Islet of Langerhans (tissue), 1 donor: ENCODE data around the gene PUS7.
"Not testable (repeated sequence)": the region's sequence is repeated elsewhere in the genome, so short reads cannot be mapped to it uniquely, and the experiment has no call there.

Source experiments
- FAIRE-seq: peaks from one replicate; lab custom pipeline; 2011; peaks lifted over from hg19 to GRCh38; lab: Jason Lieb, UNC

Gene PUS7

GRCh38 chr7:105521717-105522463 is at the start of gene PUS7:
Gene PUS7, minus strand, starts transcription at chr7:105522271. Its CDS starts 13,759 bp downstream, at chr7:105508512.
- no peak for FAIRE-seq

GRCh38 chr7:105567821-105568220 is 45.8 kb upstream of the PUS7 start:
- FAIRE-seq = no peak

GRCh38 chr7:105567024-105567423 is 45.0 kb upstream of the PUS7 start:
- no peak for FAIRE-seq

GRCh38 chr7:105565190-105565589 is 43.1 kb upstream of the PUS7 start:
- no peak for FAIRE-seq

GRCh38 chr7:105559926-105560325 is 37.9 kb upstream of the PUS7 start:
- FAIRE-seq = no peak

GRCh38 chr7:105538339-105538738 is 16.3 kb upstream of the PUS7 start:
- no peak for FAIRE-seq

GRCh38 chr7:105532709-105533460 is 10.8 kb upstream of the PUS7 start:
- no peak for FAIRE-seq

- no peak for FAIRE-seq
Measured at GRCh38 chr7:105531792-105532671, 10.0 kb upstream of the PUS7 start, which contains the start of gene RINT1. Gene RINT1, plus strand, starts transcription at chr7:105532201. Its CDS starts 115 bp downstream, at chr7:105532316.

- no peak for FAIRE-seq
Measured at GRCh38 chr7:105530546-105530945, 8.5 kb upstream of the PUS7 start.

- FAIRE-seq = no peak
Measured at GRCh38 chr7:105530126-105530525, 8.1 kb upstream of the PUS7 start.

GRCh38 chr7:105527737-105528136 is 5.7 kb upstream of the PUS7 start:
- not testable (repeated sequence) for FAIRE-seq

- no peak for FAIRE-seq
Measured at GRCh38 chr7:105524840-105525239, 2.8 kb upstream of the PUS7 start.

- not testable (repeated sequence) for FAIRE-seq
Measured at GRCh38 chr7:105524423-105524822, 2.4 kb upstream of the PUS7 start.

GRCh38 chr7:105521027-105521716 is 899 bp downstream of the PUS7 start:
- FAIRE-seq = no peak

GRCh38 chr7:105520620-105521019 is 1.5 kb downstream of the PUS7 start:
- not testable (repeated sequence) for FAIRE-seq

GRCh38 chr7:105519353-105519752 is 2.7 kb downstream of the PUS7 start:
- FAIRE-seq = no peak

- FAIRE-seq = not testable (repeated sequence)
Measured at GRCh38 chr7:105515610-105516009, 6.5 kb downstream of the PUS7 start.

- no peak for FAIRE-seq
Measured at GRCh38 chr7:105512926-105513526, 9.0 kb downstream of the PUS7 start.

GRCh38 chr7:105512415-105512814 is 9.7 kb downstream of the PUS7 start:
- FAIRE-seq = no peak

GRCh38 chr7:105502173-105502572 is 19.9 kb downstream of the PUS7 start:
- FAIRE-seq = no peak

GRCh38 chr7:105497016-105497415 is 25.1 kb downstream of the PUS7 start:
- no peak for FAIRE-seq
